HG02678 (cell line): ENCODE measurements around the gene TP53I11.

ENCODE experiments used
- ATAC-seq: cut with Tn5 transposase; IDR thresholded peaks from one replicate; pipeline ENCODE4 v1.9.1; 2021; ENCODE audit warnings: mild to moderate bottlenecking, moderate library complexity; ENCODE audit not compliant: unreplicated experiment

TP53I11 gene

DNA sequence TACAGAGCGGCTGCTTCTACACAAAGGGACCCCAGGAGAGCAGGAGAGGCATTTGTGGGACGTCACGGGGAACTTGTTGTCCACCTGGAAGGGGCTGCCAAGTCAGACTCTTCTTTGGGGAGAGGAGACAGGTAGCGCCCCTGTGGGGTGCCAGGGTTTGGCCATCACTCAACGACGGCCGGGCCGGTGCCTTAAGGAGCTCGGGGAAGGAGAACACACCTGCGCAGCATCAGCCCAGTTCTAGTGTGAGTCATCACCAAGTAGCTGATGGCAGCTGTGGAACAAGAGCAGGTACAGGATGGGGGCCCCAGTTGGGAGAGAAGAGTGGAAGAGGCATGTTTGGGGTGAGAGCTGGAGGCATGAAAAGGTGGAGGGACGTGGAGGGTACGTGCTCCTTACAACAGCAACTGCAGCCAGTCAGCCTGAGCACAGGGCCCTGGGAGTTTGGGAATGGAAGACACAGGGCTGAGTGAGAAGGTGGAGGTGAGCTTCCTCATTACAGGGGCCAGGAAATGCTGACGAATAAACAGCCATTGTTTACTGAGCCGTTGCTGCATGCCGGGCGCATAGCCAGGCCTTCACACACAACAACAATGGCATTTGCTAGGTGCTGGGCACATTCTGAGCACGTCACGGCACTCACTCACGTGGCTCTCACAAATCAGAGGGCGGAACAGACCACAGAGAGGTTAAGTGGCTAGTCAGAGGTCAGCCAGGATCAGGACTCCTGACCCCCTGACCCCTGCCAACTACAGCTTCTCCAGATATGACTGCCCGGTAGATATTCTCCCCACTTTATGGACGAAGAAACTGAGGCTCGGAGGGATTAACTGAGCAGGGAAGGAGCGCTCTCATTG is 29.1 kb upstream of the TP53I11 start:
- no peak for ATAC-seq

DNA sequence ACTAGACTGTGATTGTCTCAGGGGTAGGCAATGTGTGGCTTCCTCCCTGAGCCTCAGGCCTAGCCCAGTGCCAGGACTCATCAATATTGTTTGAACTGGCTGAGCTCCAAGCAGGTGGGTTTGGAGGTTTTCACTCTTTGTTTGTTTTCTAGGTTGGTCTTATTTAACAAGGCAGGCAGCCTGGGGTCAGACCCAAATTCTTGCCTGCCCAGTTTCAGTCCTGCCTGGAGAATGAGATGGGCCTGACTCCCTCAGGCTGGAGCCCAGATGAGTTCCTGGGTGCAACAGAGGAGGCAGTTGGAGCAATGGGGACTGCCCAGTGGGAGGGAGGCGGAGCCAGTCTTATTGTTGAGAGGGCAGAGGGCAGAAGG is 28.3 kb upstream of the TP53I11 start:
- no peak for ATAC-seq

DNA sequence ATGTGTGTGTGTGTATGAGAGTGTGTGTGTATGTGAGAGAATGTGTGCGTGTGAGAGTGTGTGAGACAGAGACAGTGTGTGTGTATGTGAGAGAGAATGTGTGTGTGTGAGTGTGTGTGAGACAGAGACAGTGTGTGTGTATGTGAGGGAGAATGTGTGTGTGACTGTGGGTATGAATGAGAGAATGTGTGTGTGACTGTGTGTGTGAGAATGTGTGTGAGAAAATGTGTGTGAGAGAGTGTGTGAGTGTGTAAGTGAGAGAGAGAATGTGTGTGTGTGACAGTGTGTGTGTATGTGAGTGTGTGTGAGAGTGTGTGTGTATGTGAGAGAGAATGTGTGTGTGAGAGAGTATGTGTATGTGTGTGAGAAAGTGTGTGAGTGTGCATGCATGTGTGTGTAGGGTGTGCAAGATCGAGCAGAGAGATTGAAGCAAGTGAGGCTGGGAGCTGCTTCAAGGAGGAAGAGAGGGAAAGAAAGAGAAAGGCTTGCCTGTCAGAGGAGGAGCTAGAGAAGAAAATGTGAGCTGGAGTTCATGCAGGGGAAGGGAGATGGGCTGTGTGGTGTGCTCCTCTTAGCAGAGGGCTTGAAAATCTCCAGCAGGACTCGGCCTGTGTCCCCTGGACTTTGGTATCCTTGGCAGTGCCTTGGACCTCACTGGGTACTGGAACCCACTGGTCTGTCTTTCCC is 27.7 kb upstream of the TP53I11 start:
- no peak for ATAC-seq

DNA sequence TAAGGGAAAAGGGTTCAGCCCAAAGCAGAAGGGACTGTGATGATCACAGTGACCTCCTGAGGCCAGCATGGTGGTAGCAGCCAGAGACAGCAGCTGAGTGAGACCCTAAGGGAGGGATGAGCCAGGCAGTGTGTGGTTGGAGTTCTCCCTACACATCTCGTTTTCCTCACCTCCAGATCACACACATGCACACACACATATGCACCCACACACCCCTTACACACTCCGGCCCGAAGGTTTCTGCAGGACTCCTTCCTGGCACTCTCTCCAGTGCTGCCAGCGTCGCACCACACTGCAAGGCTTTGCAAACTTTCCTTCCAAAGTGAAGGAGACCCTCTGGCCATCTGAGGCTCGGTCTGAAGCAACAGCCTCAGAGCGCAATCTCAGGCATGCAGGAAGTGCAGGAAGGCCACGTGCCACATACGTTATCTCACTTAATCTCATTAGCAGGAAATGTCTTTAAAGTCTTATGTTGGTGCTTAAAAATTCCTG is 26.9 kb upstream of the TP53I11 start:
- ATAC-seq: no peak

DNA sequence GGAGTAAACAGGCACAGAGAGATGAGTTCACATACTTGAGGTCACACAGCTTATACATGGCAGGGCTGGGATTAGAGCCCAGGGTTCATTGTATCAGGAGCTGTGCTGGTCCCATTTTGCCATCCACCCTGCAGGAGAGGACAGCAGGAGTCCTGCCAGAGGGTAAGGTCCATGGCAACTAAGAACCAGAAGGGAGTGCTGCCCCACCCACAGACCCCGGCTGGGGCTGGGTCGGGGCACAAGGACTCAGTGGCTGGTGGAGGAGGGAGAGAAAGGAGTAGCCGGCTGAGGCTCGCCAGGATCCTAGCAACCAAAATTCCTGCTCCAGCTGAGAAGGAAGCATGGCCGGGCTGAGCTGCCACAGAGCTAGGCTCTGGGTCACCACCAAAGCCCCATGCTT is 25.9 kb upstream of the TP53I11 start:
- ATAC-seq: no peak

DNA sequence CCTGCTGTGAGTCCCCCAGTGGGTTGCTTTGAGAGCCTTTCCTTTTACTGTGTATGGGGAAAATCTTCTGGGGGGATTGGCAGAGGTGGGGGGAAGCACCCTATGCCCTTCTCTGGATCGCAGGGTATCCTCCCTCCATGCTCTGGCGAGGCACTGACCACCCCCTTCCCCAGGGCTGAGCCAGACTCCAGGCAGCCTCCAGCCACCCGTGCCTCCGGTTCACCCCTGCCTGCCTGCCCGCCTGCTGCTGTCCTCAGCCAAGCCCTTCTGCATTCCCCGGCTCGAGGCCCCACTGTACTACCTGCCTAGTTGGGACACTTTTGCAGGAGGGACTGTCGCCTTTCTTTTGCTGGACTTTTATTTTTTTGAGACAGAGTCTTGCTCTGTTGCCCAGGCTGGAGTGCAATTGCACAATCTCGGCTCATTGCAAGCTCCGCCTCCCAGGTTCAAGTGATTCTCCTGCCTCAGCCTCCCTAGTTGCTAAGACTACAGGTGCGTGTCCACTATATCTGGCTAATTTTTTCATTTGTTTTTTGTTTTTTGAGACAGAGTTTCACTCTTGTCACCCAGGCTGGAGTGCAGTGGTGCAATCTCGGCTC is 23.8 kb upstream of the TP53I11 start:
- no peak for ATAC-seq

DNA sequence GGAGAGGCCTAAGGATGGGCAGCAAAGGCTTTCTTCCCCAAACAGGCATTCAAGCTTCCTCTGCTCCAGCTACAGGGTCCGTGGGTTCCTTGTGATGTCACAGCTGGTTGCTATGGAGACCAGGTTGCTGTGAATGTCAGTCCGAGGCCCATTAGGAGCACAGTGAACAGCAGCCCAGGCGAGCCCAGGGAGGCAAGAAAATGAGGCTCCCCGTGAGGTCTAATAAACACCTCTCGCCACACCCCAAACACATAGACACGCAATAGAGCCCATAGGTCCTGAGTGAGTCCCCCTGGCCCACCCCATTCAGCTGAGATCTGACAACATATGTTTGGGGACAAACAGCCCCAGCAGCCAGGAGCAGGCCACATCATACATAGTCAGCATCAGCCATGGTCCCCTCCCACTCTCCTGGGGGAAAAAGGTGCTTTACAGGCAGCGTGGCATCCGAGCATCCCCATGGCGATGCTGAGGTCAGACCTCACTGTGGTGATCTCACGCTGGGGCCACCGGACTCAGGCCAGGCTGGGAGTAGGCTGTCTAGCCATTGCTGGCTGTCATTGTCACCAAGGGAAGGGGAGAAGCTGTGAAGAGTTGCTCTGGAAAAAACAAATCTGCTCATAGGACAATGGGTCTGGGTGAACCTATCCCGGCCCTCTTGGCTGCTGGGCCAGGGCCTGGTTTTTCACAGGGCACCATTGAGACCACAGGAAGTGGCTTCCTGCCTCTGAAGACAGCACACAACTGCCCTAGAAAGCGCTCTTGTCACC is 23.1 kb upstream of the TP53I11 start:
- no peak for ATAC-seq

DNA sequence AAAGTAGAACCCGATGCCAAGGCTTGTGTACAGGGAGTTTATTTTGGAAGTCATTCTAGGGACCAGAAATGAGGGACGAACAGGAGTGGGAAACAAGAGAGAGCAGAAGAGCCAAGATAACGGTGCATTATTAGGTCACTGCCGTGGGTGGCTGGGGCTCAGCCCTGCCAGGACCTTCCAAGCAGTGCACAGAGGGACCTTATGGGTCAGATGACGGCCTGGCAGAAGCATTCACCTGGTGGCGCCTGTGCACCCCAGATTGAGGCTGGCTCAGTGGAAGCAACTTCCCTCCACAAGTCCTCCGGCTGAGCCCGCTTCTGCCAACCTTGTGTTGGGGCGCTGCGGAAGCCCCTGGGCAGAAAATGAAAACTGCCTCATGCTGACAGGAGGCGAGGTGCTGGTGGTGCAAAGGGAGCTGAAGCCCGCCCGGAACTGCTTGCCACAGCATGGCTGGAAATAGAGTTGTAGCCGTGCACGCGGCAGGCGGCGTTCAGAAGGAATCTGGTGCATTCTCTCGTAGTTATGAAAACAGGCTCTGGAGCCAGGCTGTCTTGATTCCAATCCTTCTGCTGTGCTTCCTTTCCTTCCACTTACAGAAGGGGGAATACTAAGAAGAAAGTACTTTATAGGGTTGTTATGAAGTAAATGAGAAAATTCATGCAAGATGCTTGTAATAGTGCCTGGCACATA is 22.2 kb upstream of the TP53I11 start:
- ATAC-seq: no peak

DNA sequence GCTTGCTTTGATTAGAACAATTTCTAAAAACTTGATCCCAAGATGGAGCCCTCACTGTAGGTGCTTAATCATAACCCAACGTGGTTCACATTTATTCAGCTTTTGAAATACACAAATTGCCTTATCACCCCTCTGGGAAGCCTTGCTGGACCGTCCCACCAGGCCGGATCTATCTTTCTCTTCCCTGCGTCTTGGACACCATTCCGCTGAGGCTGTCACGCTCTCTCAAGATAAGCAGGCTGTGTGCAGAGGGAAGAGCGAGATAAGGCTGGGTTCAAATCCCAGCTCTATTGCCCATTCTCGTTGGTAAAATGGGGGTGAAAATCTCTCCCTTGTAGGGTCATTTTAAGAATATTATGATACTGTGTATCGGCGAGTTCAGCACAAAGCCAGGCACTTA is 20.5 kb upstream of the TP53I11 start:
- no peak for ATAC-seq

DNA sequence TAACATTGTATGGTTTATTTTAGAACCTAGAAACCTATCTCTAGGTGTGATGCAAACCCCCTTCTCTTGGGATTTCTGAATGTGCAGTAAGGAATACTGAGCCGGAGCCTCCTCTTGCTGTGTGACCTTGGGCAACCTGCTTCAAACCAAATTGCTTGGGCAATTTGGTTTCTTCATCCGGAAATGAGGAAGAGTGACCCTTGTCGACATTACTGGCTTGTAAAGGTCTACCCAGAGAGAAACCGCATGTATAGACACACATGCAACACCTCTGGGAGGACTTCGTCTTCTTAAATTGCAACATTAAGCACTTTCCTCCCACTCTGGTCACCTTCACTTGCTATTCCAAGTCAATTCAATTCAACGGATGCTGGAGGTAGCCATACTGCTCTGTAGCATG is 19.6 kb upstream of the TP53I11 start:
- no peak for ATAC-seq

DNA sequence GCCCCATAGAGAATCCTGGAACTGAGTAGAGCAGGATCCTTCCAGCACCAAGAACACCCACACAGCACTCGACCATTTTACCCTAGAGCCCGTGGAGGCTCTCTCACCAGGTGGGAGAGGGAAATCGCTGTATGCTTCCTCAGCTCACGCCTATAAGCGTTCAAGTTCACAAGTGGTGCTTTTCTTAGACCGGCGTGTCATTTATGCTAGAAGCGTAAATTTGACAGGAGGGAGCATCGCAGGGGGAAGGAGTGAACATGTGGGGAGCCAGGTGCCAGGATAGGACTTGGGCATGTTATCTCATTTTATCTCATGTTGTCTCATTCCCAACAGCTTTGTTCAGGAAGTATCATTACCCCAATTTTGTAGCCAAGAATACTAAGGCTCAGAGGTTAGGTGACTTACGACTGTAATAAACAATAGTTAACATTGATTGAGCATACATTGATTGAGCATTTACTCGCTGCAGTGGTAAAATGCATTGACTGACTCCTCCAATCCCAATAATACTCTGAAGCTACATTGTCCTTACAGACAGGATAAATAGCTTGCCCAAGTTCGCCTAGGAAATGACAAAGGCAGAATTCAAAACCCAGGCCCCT is 19.1 kb upstream of the TP53I11 start:
- ATAC-seq: no peak

DNA sequence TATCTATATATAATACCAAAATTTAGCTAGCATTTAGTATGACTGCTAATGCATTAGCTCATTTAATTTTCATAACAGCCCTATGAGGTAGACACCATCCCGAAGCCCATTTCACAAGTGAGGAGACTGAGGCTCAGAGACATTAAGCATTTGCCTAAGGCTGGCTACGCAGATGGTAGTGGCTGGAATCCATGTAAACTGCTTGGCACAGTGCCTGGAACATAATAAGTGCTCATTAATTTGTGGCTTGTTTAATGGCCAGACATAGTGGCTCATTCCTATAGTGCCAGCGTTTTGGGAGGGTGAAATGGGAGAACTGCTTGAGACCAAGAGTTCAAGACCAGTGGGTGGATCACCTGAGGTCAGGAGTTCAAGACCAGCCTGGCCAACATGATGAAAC is 17.8 kb upstream of the TP53I11 start:
- no peak for ATAC-seq

DNA sequence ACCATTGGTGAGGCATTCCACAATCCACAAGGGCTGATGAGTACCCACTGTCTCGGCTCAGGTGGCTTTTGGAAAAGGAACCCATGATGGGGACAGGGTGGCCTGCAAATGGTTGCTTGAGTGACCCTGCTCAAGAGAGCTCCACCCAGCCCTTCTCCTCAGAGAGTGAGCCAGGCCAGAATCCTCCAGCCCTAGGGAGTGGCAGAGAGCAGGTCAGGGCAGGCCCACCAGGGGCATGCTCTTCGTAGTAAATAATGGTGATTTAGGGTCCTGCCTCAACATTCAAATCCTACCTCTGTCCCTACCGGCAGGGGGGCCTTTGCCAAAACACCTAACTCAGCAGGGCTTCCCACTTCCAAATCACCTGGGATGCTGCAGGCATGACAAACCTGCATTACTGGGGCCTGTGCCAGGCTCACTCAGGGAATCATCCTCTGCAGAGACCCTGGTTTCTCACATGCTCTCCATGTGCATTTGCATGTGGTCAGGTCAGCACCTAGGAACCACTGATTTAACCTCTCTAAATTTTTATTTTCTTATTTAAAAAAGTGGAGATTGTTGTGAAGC is 17.3 kb upstream of the TP53I11 start:
- no peak for ATAC-seq

DNA sequence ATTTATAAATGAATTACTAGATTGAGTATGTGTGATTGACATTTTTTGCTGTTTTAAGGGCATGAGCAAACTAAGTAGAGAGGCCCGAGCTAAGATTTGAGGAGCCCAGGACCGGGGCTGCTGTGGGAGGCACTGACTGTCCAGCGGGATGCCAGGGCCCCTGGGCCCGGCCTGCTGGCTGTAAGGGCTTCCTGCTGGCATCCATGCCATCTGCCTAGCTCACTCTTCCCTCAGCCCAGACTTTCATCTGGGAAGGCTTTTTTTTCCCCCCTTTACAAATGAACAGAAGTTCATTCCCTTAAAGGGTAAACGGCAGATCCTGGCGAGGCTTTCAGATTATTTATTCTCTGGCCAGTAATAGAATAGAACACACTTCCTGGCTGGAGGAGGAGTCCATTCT is 16.0 kb upstream of the TP53I11 start:
- ATAC-seq: no peak

DNA sequence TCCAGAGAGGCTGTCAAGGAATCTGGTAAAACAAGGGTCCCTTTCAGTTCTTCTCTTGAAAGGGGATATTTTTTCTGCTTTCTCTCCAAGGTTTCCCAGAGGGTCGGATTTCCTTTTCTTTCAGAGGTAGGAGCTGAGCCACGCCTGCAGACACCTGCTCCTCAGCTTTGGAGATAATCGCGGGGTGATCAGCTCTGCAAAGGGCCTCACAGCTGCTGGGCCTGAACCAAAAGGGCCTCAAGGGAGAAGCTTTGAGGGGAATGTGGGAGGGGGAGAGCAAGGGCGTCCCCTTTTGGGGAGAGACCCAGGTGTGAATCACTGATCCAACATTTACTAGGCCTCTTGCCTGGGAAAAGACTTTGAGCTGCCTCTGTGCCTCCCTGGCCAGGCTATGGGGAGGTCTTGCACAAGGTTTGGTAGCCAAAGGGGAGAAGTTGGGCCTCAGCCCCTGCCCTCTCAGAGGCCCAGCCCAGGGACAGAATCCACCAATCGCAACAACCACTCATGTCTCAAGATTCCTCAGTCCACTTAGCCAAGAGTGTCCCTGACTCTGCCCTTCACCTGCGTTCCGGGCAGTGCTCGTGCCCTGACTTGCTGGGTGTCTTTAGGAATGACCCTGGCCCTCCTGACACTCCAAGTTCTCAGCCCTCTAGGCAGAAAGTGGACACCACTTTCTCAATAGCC is 14.0 kb upstream of the TP53I11 start:
- no peak for ATAC-seq

DNA sequence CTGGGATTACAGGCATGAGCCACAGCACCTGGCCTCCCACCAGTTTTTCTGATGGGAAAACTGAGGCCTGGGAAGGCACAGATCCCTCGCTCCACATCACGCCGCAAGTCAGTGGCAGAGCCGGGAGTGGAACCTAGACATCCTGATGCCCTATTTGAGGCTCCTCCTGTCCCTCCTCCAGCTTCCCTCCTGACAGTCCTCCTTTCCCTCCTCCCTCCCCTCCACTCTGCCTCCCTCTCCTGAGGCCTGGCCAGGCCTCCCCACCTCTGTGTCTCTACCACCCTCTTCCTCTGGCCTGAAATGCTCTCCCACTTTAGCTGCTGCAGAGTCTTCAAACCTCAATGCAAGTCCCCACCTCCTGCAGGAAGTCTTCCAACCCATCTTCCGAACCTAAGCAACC is 13.3 kb upstream of the TP53I11 start:
- ATAC-seq: no peak

DNA sequence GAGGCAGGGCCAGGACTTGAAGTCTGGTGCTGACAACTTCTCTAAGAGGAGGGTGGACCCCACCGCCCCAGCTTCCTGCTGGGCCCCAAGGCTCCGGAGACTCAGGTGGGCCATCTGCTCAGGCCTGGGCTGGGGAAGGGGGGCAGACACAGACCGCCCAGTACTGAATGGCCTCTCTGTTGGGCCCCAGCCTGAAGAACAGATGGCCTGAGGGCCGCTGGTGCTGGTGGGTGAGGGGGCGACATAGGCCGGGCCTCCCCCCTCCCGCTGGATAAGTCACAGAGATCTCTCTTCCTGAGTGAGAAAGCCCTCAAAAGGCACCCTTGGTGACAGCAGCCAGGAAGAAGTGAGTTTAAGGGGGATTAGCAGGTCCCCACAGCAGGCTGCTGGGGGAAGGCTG is 12.5 kb upstream of the TP53I11 start:
- no peak for ATAC-seq

DNA sequence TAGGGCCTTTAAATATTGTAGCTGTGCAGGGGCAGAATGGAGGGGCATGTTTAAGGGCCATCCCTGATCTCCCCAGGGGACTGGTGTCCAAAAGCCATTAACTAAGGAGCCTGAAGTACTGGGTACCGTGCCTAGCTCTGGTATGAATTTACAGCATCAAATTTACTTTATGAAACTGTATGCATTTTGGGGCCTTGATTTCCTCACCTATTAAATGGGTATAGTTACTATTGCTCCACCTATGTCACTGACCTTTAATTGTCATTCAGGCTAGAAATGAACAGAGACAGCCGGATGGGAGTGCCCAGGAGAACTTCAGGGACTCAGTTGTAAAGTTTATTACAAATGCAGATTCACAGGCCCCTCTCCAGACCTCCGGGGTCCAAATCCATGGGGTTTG is 11.8 kb upstream of the TP53I11 start:
- ATAC-seq: no peak

DNA sequence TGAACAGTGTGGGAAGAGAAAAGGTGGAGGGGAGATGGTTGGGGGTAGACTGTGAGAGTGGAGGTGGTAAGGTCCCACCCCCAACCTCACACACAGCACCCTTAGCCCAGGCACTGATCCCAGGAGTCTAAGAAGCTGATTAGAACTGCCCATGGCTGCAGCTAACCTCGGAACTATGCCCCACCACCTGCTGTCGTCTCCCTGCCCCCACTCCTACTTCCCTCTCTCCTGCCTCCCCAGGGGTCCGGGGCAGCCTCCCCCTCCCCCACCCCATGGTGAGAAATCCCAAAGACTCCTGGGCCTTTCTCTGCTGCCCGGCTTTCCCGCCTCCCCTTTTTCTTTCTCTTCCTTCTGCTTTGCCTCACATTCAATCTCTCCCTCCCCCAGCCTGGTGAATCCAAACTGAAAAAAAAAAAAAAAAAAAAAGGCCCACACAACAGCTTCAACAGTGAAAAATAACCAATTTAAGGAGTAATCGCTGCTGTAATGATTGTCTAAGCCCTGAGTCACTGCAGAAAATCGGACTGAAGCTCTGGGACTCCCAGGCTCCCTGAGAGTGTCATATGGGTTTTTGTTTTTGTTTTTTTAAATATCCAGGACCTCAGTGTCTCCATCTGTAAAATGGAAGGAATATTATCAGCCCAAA is 9.6 kb upstream of the TP53I11 start:
- no peak for ATAC-seq
